HEK293 (cell line): ENCODE measurements around the gene A2ML1.

Experiments
- ATF2 ChIP-seq: fragments of 450-650 bp; formaldehyde crosslinking; IDR thresholded peaks from 2 replicates; pipeline ENCODE4 v1.5.1; 2016; ENCODE audit warnings: missing biosample characterization, missing genetic modification characterization, low read depth
- CTCF ChIP-seq: fragments of 450-650 bp; formaldehyde crosslinking; IDR thresholded peaks from 2 replicates; pipeline ENCODE4 v1.5.1; 2016; ENCODE audit warnings: missing biosample characterization, missing genetic modification characterization
- HOXC10 ChIP-seq: sonication (generic); formaldehyde crosslinking; IDR thresholded peaks from 2 replicates; pipeline ENCODE4 v1.8.1; 2023; ENCODE audit warnings: mild to moderate bottlenecking, missing genetic modification reagents
- ZBTB7A ChIP-seq: fragments of 450-650 bp; formaldehyde crosslinking; IDR thresholded peaks from 2 replicates; pipeline ENCODE4 v1.5.1; 2016; ENCODE audit warnings: low read depth, missing biosample characterization, missing genetic modification characterization
- ZNF350 ChIP-seq: fragments of 450-650 bp; formaldehyde crosslinking; IDR thresholded peaks from 2 replicates; pipeline ENCODE4 v1.5.0; 2017; ENCODE audit warnings: missing biosample characterization, mild to moderate bottlenecking, missing genetic modification characterization
- ZNF362 ChIP-seq: fragments of 450-650 bp; formaldehyde crosslinking; IDR thresholded peaks from 2 replicates; pipeline ENCODE4 v1.5.1; 2016; ENCODE audit warnings: missing biosample characterization, missing genetic modification characterization
- ZNF626 ChIP-seq: fragments of 450-650 bp; sonication (Bioruptor Pico); formaldehyde crosslinking; IDR thresholded peaks from 2 replicates; pipeline ENCODE4 v1.5.1; 2018; ENCODE audit warnings: missing biosample characterization, missing genetic modification characterization, inconsistent platforms
- TF ChIP-seq, protein P1 (sequence below): fragments of 450-650 bp; formaldehyde crosslinking; IDR thresholded peaks from 2 replicates; pipeline ENCODE4 v1.5.1; 2017; ENCODE audit warnings: missing biosample characterization, missing genetic modification characterization

DNA sequence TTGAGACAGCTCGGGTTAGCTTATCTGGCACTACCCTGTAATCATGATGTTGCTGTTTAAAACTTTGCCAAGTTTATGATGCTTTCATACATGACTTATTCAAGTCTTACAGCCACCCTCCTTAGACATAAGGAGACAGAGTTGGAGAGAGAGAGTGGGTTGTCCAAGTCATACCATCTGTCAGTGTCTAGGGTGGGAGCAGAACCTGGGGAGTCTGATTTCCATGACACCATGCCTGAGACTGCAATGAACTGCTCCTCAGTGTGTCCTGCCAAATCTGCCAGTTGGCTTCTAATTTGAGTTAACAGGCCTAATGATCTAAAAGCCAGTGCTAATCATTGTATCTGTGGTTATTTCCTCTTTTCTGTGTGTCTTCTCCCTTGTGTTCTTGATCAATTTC lies 48.2 kb downstream of the A2ML1 start:
- TF ChIP-seq CTCF (tag by site-specific recombination) (no peak), ZBTB7A (tag by site-specific recombination) (no peak), ZNF362 (tag by site-specific recombination) (no peak), ZNF350 (tag by site-specific recombination) (no peak), ATF2 (tag by site-specific recombination) (no peak), HOXC10 (no peak), ZNF626 (no peak)
- TF ChIP-seq, protein P1, sequence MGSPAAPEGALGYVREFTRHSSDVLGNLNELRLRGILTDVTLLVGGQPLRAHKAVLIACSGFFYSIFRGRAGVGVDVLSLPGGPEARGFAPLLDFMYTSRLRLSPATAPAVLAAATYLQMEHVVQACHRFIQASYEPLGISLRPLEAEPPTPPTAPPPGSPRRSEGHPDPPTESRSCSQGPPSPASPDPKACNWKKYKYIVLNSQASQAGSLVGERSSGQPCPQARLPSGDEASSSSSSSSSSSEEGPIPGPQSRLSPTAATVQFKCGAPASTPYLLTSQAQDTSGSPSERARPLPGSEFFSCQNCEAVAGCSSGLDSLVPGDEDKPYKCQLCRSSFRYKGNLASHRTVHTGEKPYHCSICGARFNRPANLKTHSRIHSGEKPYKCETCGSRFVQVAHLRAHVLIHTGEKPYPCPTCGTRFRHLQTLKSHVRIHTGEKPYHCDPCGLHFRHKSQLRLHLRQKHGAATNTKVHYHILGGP (tag by site-specific recombination): no peak
